PC-9 (cell line): Measurements from ENCODE around the gene NBEAL2. TPM values are rescaled to one million over a fixed set of nuclear protein-coding genes. Genes with fewer than 3 reads are reported as not detected.

Experiments
- Bru-seq: library from RNA; stranded (reverse); fragments of 400-500 nt; gene quantifications from one replicate; lab custom pipeline; 2021; lab: Mats Ljungman, UMichigan
- BruChase-seq, 2 experiments: library from RNA; stranded (reverse); fragments of 400-500 nt; gene quantifications; one replicate each; lab custom pipeline; 2021; lab: Mats Ljungman, UMichigan
- BruUV-seq: library from RNA; stranded (reverse); fragments of 400-500 nt; replicated peaks from 2 replicates; lab custom pipeline; 2021; lab: Mats Ljungman, UMichigan
- CTCF ChIA-PET: fragments of 300-600 bp; sonication (Branson Sonifier 250); formaldehyde crosslinking; loops from one replicate; lab custom pipeline; 2022; ENCODE audit warnings: antibody characterized with exemption; lab: Charles Lee
- POLR2A ChIA-PET: fragments of 300-600 bp; sonication (Branson Sonifier 250); formaldehyde crosslinking; loops from one replicate; lab custom pipeline; 2022; ENCODE audit warnings: antibody characterized with exemption; ENCODE audit not compliant: unreplicated experiment; lab: Charles Lee
- DNase-seq, 2 experiments: peaks; one replicate each; pipeline versions ENCODE4 v3.0.0 to v3.0.0-alpha.2; 2015 to 2022; ENCODE audit warnings: mixed read lengths in 1 of 2
- H2AFZ ChIP-seq: fragments of 200-600 bp; sonication (generic); 2 replicates; pipeline ENCODE4 v1.8.1; 2017; ENCODE audit warnings: antibody characterized with exemption
- H3F3A ChIP-seq: fragments of 200-600 bp; sonication (generic); 2 replicates; pipeline ENCODE4 v1.8.1; 2017; ENCODE audit warnings: antibody characterized with exemption, mild to moderate bottlenecking, low read depth; ENCODE audit not compliant: insufficient read depth
- H3K27ac ChIP-seq: fragments of 200-600 bp; sonication (generic); 2 replicates; pipeline ENCODE4 v1.6.1; 2016; ENCODE audit warnings: mixed run types
- H3K27me3 ChIP-seq: fragments of 200-600 bp; sonication (generic); 2 replicates; pipeline ENCODE4 v1.6.1; 2016; ENCODE audit warnings: low read depth, mixed run types; ENCODE audit not compliant: insufficient read depth
- H3K36me3 ChIP-seq: fragments of 200-600 bp; sonication (generic); 2 replicates; pipeline ENCODE4 v1.6.1; 2016; ENCODE audit warnings: low read depth, mixed run types
- H3K4me1 ChIP-seq: fragments of 200-600 bp; sonication (generic); replicated peaks from 2 replicates; pipeline ENCODE4 v1.6.1; 2016; ENCODE audit warnings: mixed run types; ENCODE audit not compliant: insufficient read depth
- H3K4me2 ChIP-seq: fragments of 200-600 bp; sonication (generic); 2 replicates; pipeline ENCODE4 v1.6.1; 2017; ENCODE audit warnings: mixed run types
- H3K4me3 ChIP-seq: fragments of 200-600 bp; sonication (generic); 2 replicates; pipeline ENCODE4 v1.6.1; 2016; ENCODE audit warnings: mixed run types
- H3K79me2 ChIP-seq: fragments of 200-600 bp; sonication (generic); 2 replicates; pipeline ENCODE4 v1.6.1; 2017; ENCODE audit warnings: low read depth, mixed run types
- H3K9me2 ChIP-seq: fragments of 200-600 bp; sonication (generic); 2 replicates; pipeline ENCODE4 v1.8.1; 2017; ENCODE audit warnings: mild to moderate bottlenecking; ENCODE audit not compliant: insufficient read depth
- H3K9me3 ChIP-seq: fragments of 200-600 bp; sonication (generic); 2 replicates; pipeline ENCODE4 v1.8.1; 2016; ENCODE audit warnings: low read depth; ENCODE audit not compliant: insufficient read depth
- H4K20me1 ChIP-seq: fragments of 200-600 bp; sonication (generic); 2 replicates; pipeline ENCODE4 v1.8.1; 2017; ENCODE audit not compliant: insufficient read depth
- CTCF ChIP-seq: fragments of 200-600 bp; sonication (generic); conservative IDR thresholded peaks from 2 replicates; pipeline ENCODE4 v1.6.1; 2017; ENCODE audit warnings: mixed run types, antibody characterized with exemption, mild to moderate bottlenecking, moderate library complexity
- EZH2 ChIP-seq: fragments of 200-600 bp; sonication (generic); IDR thresholded peaks from 2 replicates; pipeline ENCODE4 v1.8.0; 2017; ENCODE audit warnings: antibody characterized with exemption, low read depth
- intact Hi-C: fragments of 100-400 bp; cut with micrococcal nuclease; formaldehyde crosslinking; loops from one replicate; pipeline ENCODE4 v1.10.0; 2022; ENCODE audit not compliant: unreplicated experiment
- long read RNA-seq: library from polyadenylated mRNA; stranded (forward); transcript quantifications from one replicate; pipeline ENCODE4 v2.0.0, GENCODE V29; 2022
- total RNA-seq: library from RNA; stranded (reverse); gene quantifications from 2 replicates; pipeline ENCODE4 v1.2.3, GENCODE V29; 2021

Gene NBEAL2
- total RNA-seq (69.7 and 81.0 TPM in 2 replicates), Bru-seq, nascent RNA (percentile 52 among the genes with signal in this experiment), BruChase-seq, experiment 1, labeled RNA remaining after a 2-hour chase (percentile 63 among the genes with signal in this experiment), BruChase-seq, experiment 2, labeled RNA remaining after a 6-hour chase (percentile 85 among the genes with signal in this experiment)
- long read RNA-seq, full-length matches to known transcripts, result 1 of 23 reads
- long read RNA-seq, partial matches to known transcripts, result 16 of 23 reads
- long read RNA-seq, other reads (novel, unspliced or antisense), result 6 of 23 reads

GRCh38 chr3:46978985-46979944 lies at the start of gene NBEAL2:
NBEAL2 (plus strand) TSS chr3:46979666; CDS start chr3:46979862, 196 bp downstream.
- Histone ChIP-seq H3K4me2 (peak within 1 kb of the TSS; percentile 97), H3K9me3 (no peaks in the 10 kb centered on the region), H3K4me1 (peaks cover 55% of the 10 kb centered on the region), H3K27me3 (no peaks in the 10 kb centered on the region), H2AFZ (peak within 1 kb of the TSS; percentile 95), H4K20me1 (peaks cover 9% of the 10 kb centered on the region), H3K4me3 (peak within 1 kb of the TSS; percentile 85), H3K27ac (no peak within 1 kb of the TSS), H3K9me2 (no peaks in the 10 kb centered on the region), H3F3A (peaks cover 19% of the 10 kb centered on the region), H3K36me3 (no peaks in the 10 kb centered on the region), H3K79me2 (peaks cover 36% of the 10 kb centered on the region)
- ChIA-PET POLR2A (interaction anchor here (0.5 to 0.8 kb wide), 5 partner anchors 32 to 315 kb away, joined by 3 to 7 read pairs (median 6); no protein-coding TSS in a partner anchor), CTCF (no interaction called here)
- DNase-seq, result peak; percentile 81 to 95
- TF ChIP-seq EZH2 (no peak), CTCF (no peak)
- TSS peak; percentile 23 for BruUV-seq
- intact Hi-C loops, result loop anchor here (1.0 kb wide), 3 partner anchors 31 to 48 kb away; no protein-coding TSS in a partner anchor

GRCh38 chr3:46930166-46930944 lies 49.1 kb upstream of the NBEAL2 start:
- DNase-seq, result no peak
- POLR2A ChIA-PET, result interaction anchor here (0.6 to 1.2 kb wide), 6 partner anchors 11 to 57 kb away, joined by 3 to 9 read pairs (median 4); no protein-coding TSS in a partner anchor

More at GRCh38 chr3:46930166-46930944, 49.1 kb upstream of the NBEAL2 start:
- peak overlapping the region; percentile 71 for H3K27ac ChIP-seq
- CTCF ChIA-PET, result interaction anchor here (0.6 to 0.7 kb wide), 2 partner anchors 51 to 226 kb away, joined by 3 to 28 read pairs; no protein-coding TSS in a partner anchor
- H3K9me3 ChIP-seq, result no peaks in the 10 kb centered on the region
- peaks cover 69% of the 10 kb centered on the region for H3K79me2 ChIP-seq
- H3K4me3 ChIP-seq, result no peak overlapping the region
- no TSS peak for BruUV-seq
- H3K4me2 ChIP-seq, result peak overlapping the region; percentile 61
- TF ChIP-seq CTCF (no peak), EZH2 (no peak)
- peaks cover 70% of the 10 kb centered on the region for H3K4me1 ChIP-seq
- peaks cover 10% of the 10 kb centered on the region; the same call in 1 of the 2 replicates for H4K20me1 ChIP-seq
- no peak overlapping the region for H2AFZ ChIP-seq
- no peaks in the 10 kb centered on the region for H3K9me2 ChIP-seq
- intact Hi-C loops, result no loop called here
- H3K27me3 ChIP-seq, result no peaks in the 10 kb centered on the region
- peaks cover 38% of the 10 kb centered on the region for H3F3A ChIP-seq
- peaks cover 5% of the 10 kb centered on the region; the same call in 1 of the 2 replicates for H3K36me3 ChIP-seq
